ENCODE results near the gene SPRTN. TPM values are rescaled to one million over a fixed set of nuclear protein-coding genes. Genes with fewer than 3 reads are reported as not detected.

SPRTN gene
- total and polyA plus RNA-seq, 2 donors (not counting 3 experiments of a cell fraction or from before 2014, with no cell fraction given) = 15.4 to 16.1 TPM

GRCh38 chr1:231372501-231372900, 34.4 kb downstream of the SPRTN start:
- Histone ChIP-seq H3K9me3 (replicated peaks; ENCODE audit: control insufficient read depth, insufficient read depth, low read length) (no peaks in the 10 kb centered on the region), H3K79me2 (ENCODE audit: control insufficient read depth, insufficient read depth, low read length) (peaks cover 33% of the 10 kb centered on the region), H3K9me1 (replicated peaks; ENCODE audit: control insufficient read depth, extremely low read depth, insufficient read depth, low read length) (no peaks in the 10 kb centered on the region), H3K4me3 (replicated peaks in 1 of 3; ENCODE audit: insufficient read depth in 1 of 3, low read depth in 1 of 3, low read length in 3 of 3) (no peak overlapping the region), H3K27ac (ENCODE audit: insufficient read depth, low read depth, low read length) (no peak overlapping the region), H3K4me1 (ENCODE audit: control insufficient read depth, extremely low read depth, insufficient read depth, low read length) (peaks cover 12% of the 10 kb centered on the region), H2AFZ (ENCODE audit: low read depth, low read length) (no peak overlapping the region), H3K27me3 (ENCODE audit: control insufficient read depth in 2 of 2, insufficient read depth in 2 of 2, low read length in 2 of 2) (no peaks in the 10 kb centered on the region), H4K20me1 (replicated peaks; ENCODE audit: control insufficient read depth, extremely low read depth, insufficient read depth, low read length) (no peaks in the 10 kb centered on the region), H3K9ac (replicated peaks; ENCODE audit: extremely low read depth, insufficient read depth, low read length) (no peak overlapping the region), H3K36me3 (ENCODE audit: control insufficient read depth in 2 of 2, extremely low read depth in 1 of 2, insufficient read depth in 2 of 2, low read length in 2 of 2) (peaks cover 0 to 5% of the 10 kb centered on the region in 2 experiments), H3K4me2 (ENCODE audit: insufficient read depth, low read length) (no peak overlapping the region)
- ChIA-PET POLR2A (no interaction called here), CTCF (interaction anchor here (0.7 to 1.4 kb wide), 2 partner anchors 10 to 38 kb away, joined by 3 read pairs; no protein-coding TSS in a partner anchor)
- BruUV-seq (replicated peaks) = no TSS peak
- no peak for TF ChIP-seq EZH2 (IDR thresholded peaks at IDR 0.05; ENCODE audit: borderline replicate concordance, low read depth, low read length, severe bottlenecking)
- no peak for TF ChIP-seq JUN (IDR thresholded peaks at IDR 0.05; ENCODE audit: borderline replicate concordance, insufficient read depth, insufficient read length, low read depth)
- TF ChIP-seq CTCF (IDR thresholded peaks at IDR 0.05; ENCODE audit: extremely low read depth in 1 of 2, insufficient read depth in 1 of 2, low read depth in 1 of 2, low read length in 2 of 2) = no peak
- TF ChIP-seq POLR2AphosphoS5 (IDR thresholded peaks at IDR 0.05; ENCODE audit: insufficient read depth, low read depth, low read length) = no peak
- TF ChIP-seq MYC (IDR thresholded peaks at IDR 0.05; ENCODE audit: low read depth, low read length) = no peak
- no peak for TF ChIP-seq POLR2A (IDR thresholded peaks at IDR 0.05; ENCODE audit: low read depth, low read length)
- no peak for TF ChIP-seq MAX (IDR thresholded peaks at IDR 0.05; ENCODE audit: insufficient read depth, insufficient read length)
- TF ChIP-seq GATA2 (IDR thresholded peaks at IDR 0.05; ENCODE audit: insufficient read depth, insufficient read length, low read depth, low read length) = no peak
- no peak for TF ChIP-seq FOS (IDR thresholded peaks at IDR 0.05; ENCODE audit: borderline replicate concordance, insufficient read depth, low read length)
- dilution Hi-C loops (cut with MboI; ENCODE audit: extremely low pct_ligation_motif_present, low sequenced_read_pairs) = no loop called here
- intact Hi-C loops (cut with micrococcal nuclease) = no loop called here
- FAIRE-seq = no peak
- no peak for DNase-seq (ENCODE audit: low read depth, low spot score)
